ENCODE data around the gene SYTL1. TPM values are rescaled to one million over a fixed set of nuclear protein-coding genes. Genes with fewer than 3 reads are reported as not detected.

The SYTL1 gene
- 1 to 10 TPM; 6.7 to 7.5 TPM for total RNA-seq
- polyA plus RNA-seq (2013, experiment 1 of 2), result 3.2 TPM
- polyA plus RNA-seq (2013, experiment 2 of 2), result 4.9 TPM
- long read RNA-seq, experiment 1, partial matches to known transcripts, result 7 of 9 reads
- long read RNA-seq, experiment 1, other reads (novel, unspliced or antisense), result 2 of 9 reads
- long read RNA-seq, experiment 2, partial matches to known transcripts, result 6 of 13 reads
- long read RNA-seq, experiment 2, other reads (novel, unspliced or antisense), result 2 of 13 reads
- long read RNA-seq, experiment 3, transcript SYTL1-210 (15 exons, 1,878 nt), result major isoform, 8 of 17 reads
- long read RNA-seq, experiment 3, partial matches to known transcripts, result 1 of 17 reads
- long read RNA-seq, experiment 3, other reads (novel, unspliced or antisense), result 8 of 17 reads
- long read RNA-seq, experiment 4, partial matches to known transcripts, result 3 of 4 reads
- long read RNA-seq, experiment 4, other reads (novel, unspliced or antisense), result 1 of 4 reads

GRCh38 chr1:27341525-27342252 is at the start of gene SYTL1:
Gene SYTL1, plus strand, starts transcription at chr1:27342022. Its CDS starts 3,313 bp downstream, at chr1:27345335.
- H3K4me3 Mint-ChIP-seq, result peak within 1 kb of the TSS; percentile 43
- 35 to 47% methylated on average over 11 to 22 of the region's 22 CpGs for WGBS, 2 experiments (ENCODE audit: insufficient coverage in 1 of 2, insufficient read length in 1 of 2)
- H3K36me3 ChIP-seq (ENCODE audit: control insufficient read depth, insufficient read depth, low read length), result no peaks in the 10 kb centered on the region

GRCh38 chr1:27292106-27292505 is 49.7 kb upstream of the SYTL1 start:
- Mint-ChIP-seq H3K36me3 (ENCODE audit: low read depth) (peaks cover 42% of the 10 kb centered on the region), H3K4me3 (no peak overlapping the region), H3K4me1 (peaks cover 4% of the 10 kb centered on the region), H3K27ac (no peak overlapping the region), H3K9me3 (peaks cover 16% of the 10 kb centered on the region), H3K27me3 (ENCODE audit: insufficient read depth) (no peaks in the 10 kb centered on the region)
- Histone ChIP-seq H3K36me3 (ENCODE audit: control insufficient read depth, insufficient read depth, low read length) (peaks cover 21% of the 10 kb centered on the region), H3K27me3 (ENCODE audit: control insufficient read depth, insufficient read depth, low read length, poor library complexity, severe bottlenecking) (no peaks in the 10 kb centered on the region), H3K4me3 (ENCODE audit: low read length) (no peak overlapping the region), H3K9me3 (ENCODE audit: control insufficient read depth, low read length) (no peaks in the 10 kb centered on the region), H3K9ac (ENCODE audit: extremely low read depth, low read length, poor library complexity, severe bottlenecking) (no peak overlapping the region), H3K27ac (ENCODE audit: low read depth, low read length) (no peak overlapping the region), H3K4me1 (ENCODE audit: control insufficient read depth, insufficient read depth, low read length) (no peaks in the 10 kb centered on the region)
- no peak for DNase-seq
- TF ChIP-seq CTCF (conservative IDR thresholded peaks at IDR 0.05), result no peak
- WGBS, 2 experiments (ENCODE audit: insufficient coverage in 1 of 2, insufficient read length in 1 of 2), result 93 to 95% methylated on average over 5 of the region's 5 CpGs

More at GRCh38 chr1:27341525-27342252, at the start of gene SYTL1:
- H3K9me3 ChIP-seq (ENCODE audit: control insufficient read depth, low read length), result no peaks in the 10 kb centered on the region
- no peaks in the 10 kb centered on the region for H3K27me3 ChIP-seq (ENCODE audit: control insufficient read depth, insufficient read depth, low read length, poor library complexity, severe bottlenecking)
- Mint-ChIP-seq H3K27ac (peak within 1 kb of the TSS; percentile 76), H3K27me3 (ENCODE audit: insufficient read depth) (no peaks in the 10 kb centered on the region), H3K9me3 (no peaks in the 10 kb centered on the region), H3K36me3 (ENCODE audit: low read depth) (peaks cover 5% of the 10 kb centered on the region), H3K4me1 (peaks cover 27% of the 10 kb centered on the region)
- no peak within 1 kb of the TSS for H3K9ac ChIP-seq (ENCODE audit: extremely low read depth, low read length, poor library complexity, severe bottlenecking)
- H3K4me1 ChIP-seq (ENCODE audit: control insufficient read depth, insufficient read depth, low read length), result no peaks in the 10 kb centered on the region
- peak within 1 kb of the TSS; percentile 51 for H3K4me3 ChIP-seq (ENCODE audit: low read length)
- peak; percentile 88 for DNase-seq
- no peak within 1 kb of the TSS for H3K27ac ChIP-seq (ENCODE audit: low read depth, low read length)
- TF ChIP-seq CTCF (conservative IDR thresholded peaks at IDR 0.05), result no peak

GRCh38 chr1:27293915-27294314 is 47.9 kb upstream of the SYTL1 start:
- Histone ChIP-seq H3K27me3 (ENCODE audit: control insufficient read depth, insufficient read depth, low read length, poor library complexity, severe bottlenecking) (no peaks in the 10 kb centered on the region), H3K4me1 (ENCODE audit: control insufficient read depth, insufficient read depth, low read length) (peaks cover 6% of the 10 kb centered on the region), H3K9me3 (ENCODE audit: control insufficient read depth, low read length) (no peaks in the 10 kb centered on the region), H3K36me3 (ENCODE audit: control insufficient read depth, insufficient read depth, low read length) (peaks cover 26% of the 10 kb centered on the region), H3K27ac (ENCODE audit: low read depth, low read length) (no peak overlapping the region), H3K4me3 (ENCODE audit: low read length) (no peak overlapping the region), H3K9ac (ENCODE audit: extremely low read depth, low read length, poor library complexity, severe bottlenecking) (no peak overlapping the region)
- TF ChIP-seq CTCF (conservative IDR thresholded peaks at IDR 0.05), result no peak
- 92 to 97% methylated on average over 7 to 8 of the region's 8 CpGs for WGBS, 2 experiments (ENCODE audit: insufficient coverage in 1 of 2, insufficient read length in 1 of 2)
- no peaks in the 10 kb centered on the region for H3K27me3 Mint-ChIP-seq (ENCODE audit: insufficient read depth)
- no peak for DNase-seq
- H3K36me3 Mint-ChIP-seq (ENCODE audit: low read depth), result peaks cover 40% of the 10 kb centered on the region
- peaks cover 3% of the 10 kb centered on the region for H3K4me1 Mint-ChIP-seq
- H3K9me3 Mint-ChIP-seq, result peaks cover 11% of the 10 kb centered on the region
- no peak overlapping the region for H3K4me3 Mint-ChIP-seq
- H3K27ac Mint-ChIP-seq, result no peak overlapping the region
